Transverse colon (tissue), 4 donors: ENCODE measurements around the gene ANKRD65. TPM values are rescaled to one million over a fixed set of nuclear protein-coding genes. Genes with fewer than 3 reads are reported as not detected.

Experiments used
- DNase-seq: peaks from one replicate; pipeline ENCODE4 v3.0.0-alpha.2; 2019
- H3K27ac ChIP-seq, 4 donors: fragments of 200-600 bp; sonication (generic); 2 replicates each; pipeline ENCODE4 v1.5.1; 2016 to 2018; ENCODE audit warnings: inconsistent platforms in 4 of 4
- H3K27me3 ChIP-seq: fragments of 200-600 bp; sonication (generic); 2 replicates; pipeline ENCODE4 v1.5.1; 2017; ENCODE audit warnings: inconsistent platforms
- H3K36me3 ChIP-seq, 4 donors: fragments of 200-600 bp; sonication (generic); 2 replicates each; pipeline ENCODE4 v1.5.1; 2017 to 2019; ENCODE audit warnings: inconsistent platforms in 4 of 4
- H3K4me1 ChIP-seq, 4 donors: fragments of 200-600 bp; sonication (generic); 2 replicates each; pipeline ENCODE4 v1.5.1; 2017 to 2020; ENCODE audit warnings: inconsistent platforms in 4 of 4
- H3K4me3 ChIP-seq, 4 donors: fragments of 200-600 bp; sonication (generic); 1 replicate in 1 of 4; 2 replicates in 3 of 4; pipeline versions ENCODE4 v1.5.1 to v1.6.1; 2017 to 2019; ENCODE audit warnings: inconsistent platforms in 4 of 4
- H3K9me3 ChIP-seq, 2 donors: fragments of 200-600 bp; sonication (generic); 2 replicates each; pipeline ENCODE4 v1.5.1; 2017 to 2019; ENCODE audit warnings: inconsistent platforms in 2 of 2
- CTCF ChIP-seq, 5 experiments: fragments of 200-600 bp in 3 of 5; fragments of 450-650 bp in 2 of 5; sonication (generic) in 3 of 5; IDR thresholded peaks; 1 replicate in 2 of 5; 2 replicates in 3 of 5; pipeline ENCODE4 v1.5.1; 2016 to 2017; ENCODE audit warnings: antibody characterized with exemption in 5 of 5, inconsistent platforms in 3 of 5, mild to moderate bottlenecking in 2 of 5, moderate library complexity in 1 of 5
- EP300 ChIP-seq: sonication (generic); formaldehyde crosslinking; IDR thresholded peaks from one replicate; pipeline ENCODE4 v1.6.1; 2017; ENCODE audit warnings: antibody characterized with exemption, low read depth
- POLR2A ChIP-seq: fragments of 450-650 bp; IDR thresholded peaks from one replicate; pipeline ENCODE4 v1.6.1; 2016; ENCODE audit warnings: antibody characterized with exemption, mild to moderate bottlenecking, moderate library complexity
- POLR2AphosphoS5 ChIP-seq, 3 donors: sonication (generic); formaldehyde crosslinking; IDR thresholded peaks; one replicate each; pipeline ENCODE4 v1.6.1; 2016; ENCODE audit warnings: antibody characterized with exemption in 3 of 3
- WGBS, 2 donors: methylation state at CpG; one replicate each; pipeline ENCODE4 v1.1.5; 2018; ENCODE audit warnings: low coverage in 1 of 2; 5-methylcytosine and 5-hydroxymethylcytosine counted together
- in situ Hi-C, 4 donors: fragments of 200-750 bp; cut with MboI; loops; one replicate each; pipeline versions ENCODE4 v1.15.0 to v1.15.1; 2017; ENCODE audit warnings: low sequenced_read_pairs in 3 of 4, low pct_ligation_motif_present in 1 of 4, low pct_unique_long_range_greater_than_20kb in 1 of 4
- intact Hi-C: fragments of 100-400 bp; cut with DNase I; formaldehyde crosslinking; loops from one replicate; pipeline ENCODE4 v1.15.1; 2023; ENCODE audit warnings: low total_unique reads
- total RNA-seq, 4 donors: library from RNA; depleted of rRNA; stranded (reverse); fragments of >200 nt; gene quantifications; one replicate each; pipeline ENCODE4 v1.1.0, GENCODE V29; 2016

Gene ANKRD65
- total RNA-seq, 4 donors from 2014 or later, result 0.80 to 4.5 (median 1.9) TPM

GRCh38 chr1:1398677-1399186, 22.3 kb downstream of the ANKRD65 start:
- 0 to 1% methylated on average over 15 to 26 of the region's 54 CpGs for WGBS, 2 donors
- Histone ChIP-seq H3K27ac (peak overlapping the region; percentile 86 to 94 (median 89)), H3K27me3 (no peaks in the 10 kb centered on the region), H3K9me3 (no peaks in the 10 kb centered on the region), H3K4me3 (peak overlapping the region; percentile 79 to 98 (median 93)), H3K36me3 (peaks cover 0 to 28% (median 12%) of the 10 kb centered on the region in 4 donors), H3K4me1 (peaks cover 15 to 32% (median 22%) of the 10 kb centered on the region in 4 donors)
- no peak for TF ChIP-seq EP300
- no peak for TF ChIP-seq POLR2A
- no peak for TF ChIP-seq CTCF (IDR thresholded peaks at IDR 0.05)
- TF ChIP-seq POLR2AphosphoS5 (IDR thresholded peaks at IDR 0.05), result no peak
- intact Hi-C loops, result no loop called here
- in situ Hi-C loops, result no loop called here
- DNase-seq, result no peak

GRCh38 chr1:1397839-1398523, 23.1 kb downstream of the ANKRD65 start:
- intact Hi-C loops, result no loop called here
- Histone ChIP-seq H3K27ac (peak overlapping the region; percentile 86 to 94 (median 89)), H3K4me1 (peaks cover 15 to 32% (median 22%) of the 10 kb centered on the region in 4 donors), H3K27me3 (no peaks in the 10 kb centered on the region), H3K9me3 (no peaks in the 10 kb centered on the region), H3K4me3 (peak overlapping the region; percentile 79 to 98 (median 93)), H3K36me3 (peaks cover 0 to 30% (median 14%) of the 10 kb centered on the region in 4 donors)
- TF ChIP-seq CTCF (IDR thresholded peaks at IDR 0.05) (no peak), POLR2AphosphoS5 (IDR thresholded peaks at IDR 0.05) (no peak), POLR2A (no peak), EP300 (no peak)
- 0 to 46% methylated on average over 1 to 18 of the region's 19 CpGs for WGBS, 2 donors
- DNase-seq, result no peak
- in situ Hi-C loops, result no loop called here

- TF ChIP-seq EP300, result no peak
- TF ChIP-seq CTCF (IDR thresholded peaks at IDR 0.05), result no peak
- no peak for TF ChIP-seq POLR2AphosphoS5 (IDR thresholded peaks at IDR 0.05)
- TF ChIP-seq POLR2A, result no peak
- no peak overlapping the region for H3K4me3 ChIP-seq
- DNase-seq, result no peak
- H3K36me3 ChIP-seq, result peaks cover 0 to 56% (median 29%) of the 10 kb centered on the region in 4 donors
- no peaks in the 10 kb centered on the region for H3K9me3 ChIP-seq
- H3K27me3 ChIP-seq, result no peaks in the 10 kb centered on the region
- WGBS, 2 donors, result 88 to 90% methylated on average over 7 to 11 of the region's 11 CpGs
- H3K27ac ChIP-seq, result no peak overlapping the region
- intact Hi-C loops (no loop called here), in situ Hi-C loops (no loop called here)
- peaks cover 7 to 19% (median 15%) of the 10 kb centered on the region in 4 donors for H3K4me1 ChIP-seq
These were observed 25.9 kb downstream of the ANKRD65 start for GRCh38 chr1:1395166-1395565.

GRCh38 chr1:1394116-1394515, 27.0 kb downstream of the ANKRD65 start:
- peaks cover 0 to 66% (median 34%) of the 10 kb centered on the region in 4 donors for H3K36me3 ChIP-seq
- no peaks in the 10 kb centered on the region for H3K9me3 ChIP-seq
- H3K27me3 ChIP-seq, result no peaks in the 10 kb centered on the region
- intact Hi-C loops (no loop called here), in situ Hi-C loops (no loop called here)
- no peak overlapping the region for H3K4me3 ChIP-seq
- DNase-seq, result no peak
- peaks cover 5 to 15% (median 12%) of the 10 kb centered on the region in 4 donors for H3K4me1 ChIP-seq
- no peak overlapping the region for H3K27ac ChIP-seq
- 94% methylated on average over 3 to 7 of the region's 7 CpGs for WGBS, 2 donors
- no peak for TF ChIP-seq POLR2A
- TF ChIP-seq POLR2AphosphoS5 (IDR thresholded peaks at IDR 0.05), result no peak
- no peak for TF ChIP-seq EP300
- TF ChIP-seq CTCF (IDR thresholded peaks at IDR 0.05), result no peak
